GM21447 (cell line): Measurements from ENCODE around the gene LRRC10B.
"Not testable (repeated sequence)": the region's sequence is repeated elsewhere in the genome, so short reads cannot be mapped to it uniquely, and the experiment has no call there.

Experiments used
- ATAC-seq: cut with Tn5 transposase; IDR thresholded peaks from one replicate; pipeline ENCODE4 v1.9.1; 2021; ENCODE audit not compliant: unreplicated experiment

LRRC10B gene

DNA sequence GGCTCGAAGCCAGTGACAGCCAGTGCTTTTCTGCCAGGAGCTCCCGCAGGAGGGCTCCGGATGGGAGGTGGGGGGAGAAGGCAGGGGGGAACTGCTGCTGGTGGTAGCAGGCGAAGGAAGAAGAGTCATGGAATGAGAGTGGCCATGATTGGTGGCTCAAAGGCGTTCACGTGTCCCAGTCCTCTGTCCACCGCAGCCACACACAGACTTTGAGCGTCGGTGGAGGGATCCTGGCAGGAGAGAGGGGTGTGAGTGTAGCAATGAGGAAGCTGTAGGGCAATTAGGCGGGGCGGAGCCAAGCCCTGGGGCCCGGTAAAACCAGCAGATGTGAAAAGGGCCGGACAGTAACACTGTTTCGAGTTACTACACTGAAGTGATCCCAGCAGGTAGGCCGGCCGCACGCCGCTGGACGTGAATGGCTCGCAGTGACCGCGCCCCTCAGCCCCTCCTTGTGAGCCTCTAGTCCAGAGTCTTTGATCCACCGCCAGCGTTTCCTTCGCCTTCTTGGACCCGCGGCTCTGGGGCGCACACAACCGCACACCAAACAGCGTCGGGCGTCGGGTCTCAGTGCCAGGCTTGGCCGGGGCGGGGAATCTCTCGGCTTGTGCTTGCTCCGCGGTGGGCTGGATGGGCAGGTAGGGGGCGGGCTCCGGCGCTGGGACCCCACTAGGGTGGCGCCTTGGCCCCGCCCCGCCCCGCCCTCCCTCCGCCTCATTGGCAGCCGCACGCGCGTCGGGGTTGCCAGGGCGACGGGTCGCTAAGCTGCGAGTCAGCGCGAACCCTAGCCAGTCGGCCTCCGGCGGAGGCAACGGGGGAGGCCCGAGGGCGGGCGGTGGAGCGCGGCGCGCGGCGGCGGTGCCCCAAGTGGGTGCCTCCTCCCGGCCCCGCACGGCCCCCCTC, at the start of gene LRRC10B:
LRRC10B (plus strand) TSS at position 788 of the 900 bp plus-strand sequence. CDS start 250 bp downstream, outside the sequence.
- no peak for ATAC-seq

GRCh38 chr11:61460474-61460881, 48.1 kb upstream of the LRRC10B start:
- ATAC-seq: no peak

DNA sequence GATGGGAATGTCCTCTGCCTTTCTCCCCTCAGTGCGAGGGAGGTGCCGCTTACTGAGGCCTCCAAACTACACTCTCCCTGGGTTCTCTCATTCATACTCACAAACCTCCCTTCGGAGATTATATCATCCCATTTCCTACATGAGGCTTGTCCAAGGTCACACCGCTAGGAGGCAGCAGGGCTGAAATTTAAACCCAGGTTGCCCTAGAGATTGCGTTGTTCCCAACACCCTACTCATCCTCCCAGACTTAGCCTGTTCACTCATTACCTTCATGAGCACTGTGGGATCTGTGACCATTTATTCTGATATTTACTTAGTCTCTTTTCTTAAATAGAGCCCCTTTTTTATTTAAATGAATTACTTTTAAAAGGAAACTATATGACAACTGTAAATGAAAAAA, 47.6 kb upstream of the LRRC10B start:
- ATAC-seq: no peak

DNA sequence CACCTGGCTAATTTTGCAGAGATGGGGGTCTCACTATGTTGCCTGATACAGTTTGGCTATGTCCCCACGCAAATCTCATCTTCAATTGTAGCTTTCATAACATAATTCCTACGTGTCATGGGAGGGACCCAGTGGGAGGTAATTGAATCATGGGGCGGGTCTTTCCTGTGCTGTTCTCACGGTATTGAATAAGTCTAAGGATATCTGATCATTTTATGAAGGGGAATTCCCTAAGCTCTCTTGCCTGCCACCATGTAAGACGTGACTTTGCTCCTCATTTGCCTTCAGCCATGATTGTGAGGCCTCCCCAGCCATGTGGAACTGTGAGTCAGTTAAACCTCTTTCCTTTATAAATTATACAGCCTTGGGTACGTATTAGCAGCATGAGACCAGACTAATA, 40.9 kb upstream of the LRRC10B start:
- not testable (repeated sequence) for ATAC-seq

DNA sequence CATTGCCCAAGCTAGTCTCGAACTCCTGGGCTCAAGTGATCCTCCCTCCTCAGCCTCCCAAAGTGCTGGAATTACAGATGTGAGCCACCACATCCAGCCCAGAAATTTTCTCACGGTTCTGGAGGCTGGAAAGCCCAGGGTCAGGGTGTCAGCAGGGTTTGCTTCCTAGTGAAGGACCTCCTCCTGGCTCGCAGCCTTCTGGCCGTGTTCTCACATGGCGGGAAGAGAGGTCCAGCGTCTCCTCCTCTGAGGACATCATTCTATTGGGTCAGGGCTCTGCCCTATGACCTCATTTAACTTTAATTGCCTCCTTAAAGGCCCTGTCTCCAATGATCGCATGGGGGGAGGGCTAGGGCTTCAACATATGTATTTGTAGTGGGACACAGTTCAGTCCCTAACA, 40.5 kb upstream of the LRRC10B start:
- ATAC-seq: no peak

DNA sequence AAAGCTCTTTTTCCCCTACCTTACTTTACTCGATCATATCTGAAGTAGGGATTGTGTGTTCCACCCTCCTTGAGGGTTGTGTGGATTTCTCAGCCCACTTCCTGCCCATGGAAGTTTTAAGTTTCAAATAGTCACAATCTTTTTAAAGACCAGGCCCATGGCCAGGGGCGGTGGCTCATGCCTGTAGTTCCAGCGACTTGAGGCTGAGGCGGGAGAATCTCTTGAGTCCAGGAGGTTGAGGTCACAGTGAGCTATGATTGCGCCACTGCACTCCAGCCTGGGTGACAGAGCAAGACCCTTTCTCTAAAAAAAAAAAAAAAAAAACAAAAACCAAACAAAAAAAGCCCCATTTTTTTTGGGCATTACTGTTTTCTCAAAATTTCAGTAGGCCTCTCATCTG, 36.3 kb upstream of the LRRC10B start:
- ATAC-seq: no peak

DNA sequence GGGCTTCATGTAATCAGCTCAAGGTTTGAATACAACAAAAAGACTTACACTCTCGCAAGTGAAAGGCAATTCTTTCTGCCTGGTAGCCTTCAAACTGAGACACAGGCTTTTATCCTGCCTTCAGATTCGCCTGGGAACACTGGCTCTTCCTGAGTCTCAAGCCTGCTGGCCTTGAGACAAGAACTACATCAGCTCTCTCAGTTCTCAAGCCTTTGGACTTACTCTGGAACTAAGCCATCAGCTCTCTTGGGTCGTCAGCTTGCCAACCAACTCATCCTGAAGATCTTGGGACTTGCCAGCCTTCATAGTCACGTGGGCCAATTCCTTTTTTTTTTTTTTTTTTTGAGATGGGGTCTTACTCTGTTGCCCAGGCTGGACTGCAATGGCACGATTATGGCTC, 35.7 kb upstream of the LRRC10B start:
- ATAC-seq: no peak

DNA sequence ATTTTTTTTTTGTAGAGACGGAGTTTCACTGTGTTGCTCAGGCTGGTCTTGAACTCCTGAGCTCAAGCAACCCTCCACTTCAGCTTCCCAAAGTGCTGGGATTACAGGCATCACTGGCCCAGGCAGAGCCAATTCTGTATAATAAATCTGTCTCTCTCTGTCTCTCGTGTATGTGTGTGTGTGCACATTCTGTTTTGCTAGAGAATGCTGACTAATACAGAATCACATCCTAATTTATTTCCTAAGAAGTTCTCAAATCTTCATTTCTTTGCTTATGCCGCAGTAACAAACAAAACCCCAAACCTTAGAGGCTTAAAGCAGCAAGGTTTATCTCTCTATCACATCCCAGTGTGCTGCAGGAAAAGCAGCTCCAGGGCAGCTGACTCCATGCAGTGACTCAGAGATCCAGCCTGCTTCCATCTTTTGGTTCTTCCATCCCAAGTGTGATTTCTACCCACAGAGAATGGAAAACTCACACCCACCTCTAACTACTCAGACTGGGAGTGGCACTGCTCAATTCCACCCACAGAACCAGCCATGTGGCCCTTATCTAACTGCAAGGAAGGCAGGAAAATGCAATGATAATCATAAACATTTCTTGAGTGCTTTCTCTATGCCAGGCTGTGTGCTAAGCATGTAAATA, 35.1 kb upstream of the LRRC10B start:
- ATAC-seq: no peak

GRCh38 chr11:61474013-61474643, 34.4 kb upstream of the LRRC10B start:
- no peak for ATAC-seq

- ATAC-seq: no peak
Observed at GRCh38 chr11:61475433-61475832, 33.1 kb upstream of the LRRC10B start.

DNA sequence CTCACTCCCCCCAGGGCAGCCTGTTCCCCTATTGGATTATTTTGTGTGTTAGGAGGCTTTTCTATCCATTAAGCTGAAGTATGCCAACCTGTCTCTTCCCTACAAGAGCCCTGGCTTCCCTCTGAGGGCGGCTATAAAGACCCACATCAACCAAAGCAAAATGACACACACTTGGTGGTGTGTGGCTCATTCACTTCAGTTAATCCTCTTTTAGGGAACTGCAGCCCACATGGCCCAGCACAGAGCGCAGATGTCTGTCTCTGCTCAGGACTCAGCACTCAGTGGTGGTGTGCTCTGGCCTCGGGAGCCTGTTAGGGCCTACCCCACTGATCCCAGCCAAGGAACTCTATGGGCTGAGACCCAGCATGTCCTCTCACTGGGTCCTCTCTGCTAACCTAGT, 32.2 kb upstream of the LRRC10B start:
- ATAC-seq: no peak

DNA sequence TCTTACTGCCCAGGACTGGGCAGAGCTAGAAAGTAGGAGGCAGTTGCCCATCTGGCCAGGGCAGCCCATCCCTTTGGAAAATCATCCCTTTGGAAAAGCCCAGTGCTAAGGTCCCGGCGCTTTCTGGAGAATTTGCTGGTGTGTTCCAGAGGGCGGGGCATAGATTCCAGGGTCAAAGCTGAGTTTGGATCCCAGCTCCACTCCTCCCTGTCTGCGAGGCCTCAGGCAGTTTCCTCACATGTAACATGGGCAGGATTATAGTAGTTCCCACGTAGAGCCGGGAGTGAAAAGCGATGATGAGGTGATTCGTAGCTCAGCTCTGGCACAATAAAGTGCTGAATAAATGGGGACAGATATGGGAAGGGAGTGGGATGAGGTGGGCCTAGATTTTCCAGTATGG, 31.4 kb upstream of the LRRC10B start:
- no peak for ATAC-seq

DNA sequence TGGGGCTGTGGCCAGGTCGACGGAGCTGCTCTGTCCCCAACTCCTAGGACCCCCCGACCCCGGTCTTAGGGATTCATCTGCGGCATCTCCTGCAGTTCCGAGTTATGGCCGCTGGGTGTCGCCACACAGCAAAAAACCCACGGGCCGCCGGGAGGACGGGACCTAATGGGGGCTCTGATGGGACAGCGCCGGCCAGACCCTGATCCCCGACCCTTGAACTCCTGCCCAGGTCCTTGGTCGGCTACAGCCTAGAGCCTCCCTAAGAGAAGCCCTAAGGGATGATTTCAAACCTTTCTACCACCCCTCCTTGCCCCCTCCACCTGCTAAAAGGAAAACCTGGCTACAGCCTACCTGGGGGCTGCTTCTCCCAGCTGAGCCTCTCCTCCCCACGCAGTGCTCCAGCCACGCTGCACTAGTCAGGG, 30.8 kb upstream of the LRRC10B start:
- no peak for ATAC-seq

DNA sequence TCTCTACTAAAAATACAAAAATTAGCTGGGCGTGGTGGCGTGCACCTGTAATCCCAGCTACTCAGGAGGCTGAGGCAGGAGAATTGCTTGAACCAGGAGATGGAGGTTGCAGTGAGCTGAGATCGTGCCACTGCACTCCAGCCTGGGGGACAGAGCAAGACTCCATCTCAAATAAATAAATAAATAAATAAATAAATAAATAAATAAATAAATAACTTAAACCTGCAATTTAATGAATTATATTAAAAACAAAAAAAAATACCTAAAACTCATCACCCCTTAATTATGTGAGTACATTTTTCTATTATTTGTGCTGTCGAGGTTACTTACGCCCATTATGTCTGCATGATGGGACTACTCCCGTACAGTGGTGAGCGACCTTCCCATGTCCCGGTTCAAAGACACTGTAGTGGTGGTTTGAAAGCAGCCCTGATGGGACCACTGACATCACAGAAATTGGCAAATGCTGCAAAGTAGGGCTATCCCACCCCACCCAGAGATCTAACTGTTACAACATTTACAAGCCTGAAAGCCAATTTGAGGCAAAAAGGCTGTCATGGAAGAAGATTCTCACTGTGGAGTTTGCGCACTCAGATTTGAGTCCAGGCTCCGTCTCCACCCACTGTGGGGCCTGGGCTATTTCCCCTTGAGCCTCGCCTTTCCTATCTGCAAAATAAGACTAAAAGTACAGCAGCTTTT, 29.0 kb upstream of the LRRC10B start:
- ATAC-seq: not testable (repeated sequence)

DNA sequence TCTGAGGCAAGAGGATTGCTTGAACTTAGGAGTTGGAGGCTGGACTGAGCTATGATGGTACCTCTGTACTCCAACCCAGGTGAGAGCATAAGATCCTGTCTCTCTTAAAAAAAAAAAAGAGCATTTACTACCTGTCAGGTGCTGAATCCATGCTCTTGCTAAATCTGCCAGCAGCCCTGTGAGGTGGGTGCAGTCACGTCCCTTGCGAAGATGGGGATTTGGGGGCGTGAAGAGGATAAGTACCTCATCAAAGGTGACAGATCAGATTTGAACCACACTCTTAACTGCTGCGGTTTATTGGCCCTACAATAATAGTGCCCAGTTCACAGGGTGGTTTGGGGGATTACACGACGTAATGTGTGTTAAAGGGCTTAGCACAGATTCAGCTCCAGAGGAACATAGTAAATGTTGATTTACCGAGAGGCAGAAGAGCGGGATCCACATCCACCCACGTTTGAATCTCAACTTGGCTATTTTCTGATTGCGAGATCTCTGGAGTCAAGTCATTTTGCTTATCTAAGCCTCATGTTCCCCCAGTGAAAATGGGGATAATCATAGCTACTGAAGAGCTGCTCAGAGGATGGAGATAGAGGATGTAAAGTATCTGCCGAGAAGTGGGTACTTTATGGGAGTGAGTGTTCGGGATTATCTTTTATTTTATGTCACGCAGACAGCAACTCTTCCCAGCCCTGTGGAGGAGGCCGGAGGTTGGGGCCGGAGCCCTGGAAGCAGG, 28.1 kb upstream of the LRRC10B start:
- ATAC-seq: no peak

DNA sequence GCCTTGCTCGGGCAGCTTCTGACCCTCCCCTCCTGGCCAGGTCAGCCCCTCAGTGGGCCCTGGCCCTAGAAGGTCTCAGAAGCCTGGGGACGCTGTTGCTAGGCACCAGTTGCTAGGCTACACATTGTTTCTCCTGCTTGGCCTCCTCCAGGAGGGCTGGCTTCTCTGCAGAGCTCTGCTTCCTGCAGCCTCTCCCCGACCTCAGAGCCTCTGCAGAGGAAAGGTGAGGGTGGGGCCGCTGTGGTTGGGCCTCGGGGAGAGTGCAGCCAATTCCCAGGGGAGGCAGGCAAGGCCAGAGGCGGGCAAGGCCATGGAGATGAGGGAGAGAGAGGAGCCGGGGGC, 27.6 kb upstream of the LRRC10B start:
- no peak for ATAC-seq

DNA sequence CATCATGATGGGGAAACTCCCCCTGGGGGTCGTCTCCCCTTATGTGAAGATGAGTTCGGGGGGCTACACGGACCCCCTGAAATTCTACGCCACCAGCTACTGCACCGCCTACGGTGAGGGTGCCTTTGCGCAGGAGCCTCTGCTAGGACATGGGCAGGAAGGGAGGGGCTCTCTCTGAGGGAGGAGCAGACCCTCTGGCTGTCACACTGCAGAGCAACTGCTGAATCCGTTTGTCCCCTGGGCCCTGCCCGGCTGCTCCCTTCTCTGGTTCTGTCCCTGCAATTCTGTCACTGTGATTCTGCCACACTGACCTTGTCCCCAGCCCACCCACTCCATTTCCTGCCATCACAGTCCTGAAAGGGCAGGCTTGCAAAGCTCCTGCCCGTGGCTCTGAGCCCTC, 26.7 kb upstream of the LRRC10B start:
- no peak for ATAC-seq

- no peak for ATAC-seq
Observed at GRCh38 chr11:61482513-61482912, 26.0 kb upstream of the LRRC10B start.

DNA sequence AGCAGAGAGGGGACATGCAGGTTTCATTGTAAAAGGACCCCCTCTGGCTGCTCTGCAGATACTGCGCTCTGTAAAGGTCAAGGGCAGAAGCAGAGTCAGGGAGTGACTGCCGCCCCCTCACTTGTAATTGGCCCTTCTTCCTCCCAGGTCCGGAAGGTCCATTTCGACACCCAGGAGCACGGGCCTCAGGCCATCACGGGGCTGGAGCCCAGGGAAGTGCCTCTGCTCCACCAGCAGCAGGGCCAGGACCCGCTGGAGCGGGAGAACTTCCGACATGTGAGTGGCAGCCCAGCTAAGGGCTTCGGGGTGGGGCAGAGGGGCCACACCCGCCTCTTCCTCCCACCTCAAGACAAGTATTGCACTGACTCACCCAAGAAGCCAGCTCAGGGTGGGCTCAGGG, 24.0 kb upstream of the LRRC10B start:
- no peak for ATAC-seq

DNA sequence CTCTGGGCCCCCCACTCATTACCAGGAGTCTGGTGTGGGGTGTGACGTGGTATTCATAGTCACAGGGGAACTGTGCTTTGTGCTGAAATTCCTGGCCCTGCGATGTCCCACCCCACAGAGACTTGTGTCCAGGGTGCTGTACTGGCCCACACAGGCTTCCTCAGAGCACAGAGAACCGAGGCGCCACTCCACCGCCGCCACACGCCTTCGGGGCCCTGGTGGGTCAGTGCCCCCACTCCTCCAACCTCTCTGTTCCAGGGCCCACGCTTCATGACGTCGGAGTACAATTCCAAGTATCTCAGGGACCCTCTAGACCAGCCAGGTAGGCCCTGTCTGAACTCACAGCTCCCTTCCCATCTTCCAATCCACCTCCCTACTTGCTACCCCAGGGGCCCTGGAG, 23.5 kb upstream of the LRRC10B start:
- no peak for ATAC-seq
